DND-41 (cell line): ENCODE measurements around the gene FBN1.

Experiments
- ATAC-seq: fragments of 200-7000 bp; cut with Tn5 transposase; 3 replicates; pipeline ENCODE4 v1.9.1; 2021; ENCODE audit warnings: low read depth; ENCODE audit not compliant: insufficient read depth
- DNase-seq: peaks from one replicate; pipeline ENCODE4 v3.0.0-alpha.2; 2020
- H2AFZ ChIP-seq: 2 replicates; pipeline ENCODE4 v1.6.0; 2012; ENCODE audit warnings: low read depth, low read length
- H3K27ac ChIP-seq: 2 replicates; pipeline ENCODE4 v1.5.1; 2012; ENCODE audit warnings: low read length, inconsistent platforms
- H3K27me3 ChIP-seq: fragments of 200-600 bp; sonication (generic); 2 replicates; pipeline ENCODE4 v1.6.0; 2012; ENCODE audit warnings: low read length, mild to moderate bottlenecking, inconsistent platforms; ENCODE audit not compliant: insufficient read depth, poor library complexity
- H3K36me3 ChIP-seq: 2 replicates; pipeline ENCODE4 v1.5.1; 2012; ENCODE audit warnings: low read length, inconsistent platforms; ENCODE audit not compliant: insufficient read depth
- H3K4me1 ChIP-seq: 2 replicates; pipeline ENCODE4 v1.5.1; 2012; ENCODE audit warnings: mild to moderate bottlenecking, low read length; ENCODE audit not compliant: insufficient read depth
- H3K4me2 ChIP-seq: 2 replicates; pipeline ENCODE4 v1.6.0; 2012; ENCODE audit warnings: mild to moderate bottlenecking, moderate library complexity, low read length, inconsistent platforms; ENCODE audit not compliant: insufficient read depth
- H3K4me3 ChIP-seq, 2 experiments: fragments of 200-600 bp in 1 of 2; shearing (Covaris generic) in 1 of 2; 2 replicates each; pipeline ENCODE4 v1.5.1; 2012 to 2016; ENCODE audit warnings: inconsistent platforms in 2 of 2, low read length in 2 of 2, mild to moderate bottlenecking in 2 of 2, low read depth in 1 of 2, moderate library complexity in 1 of 2
- H3K79me2 ChIP-seq: 2 replicates; pipeline ENCODE4 v1.6.0; 2012; ENCODE audit warnings: low read length, inconsistent platforms; ENCODE audit not compliant: insufficient read depth
- H3K9ac ChIP-seq: 2 replicates; pipeline ENCODE4 v1.6.0; 2012; ENCODE audit warnings: low read depth, mild to moderate bottlenecking, inconsistent platforms, low read length, moderate library complexity
- H3K9me3 ChIP-seq: 2 replicates; pipeline ENCODE4 v1.5.1; 2012; ENCODE audit warnings: low read length, moderate library complexity, mild to moderate bottlenecking, inconsistent platforms; ENCODE audit not compliant: insufficient read depth, severe bottlenecking
- H4K20me1 ChIP-seq: 2 replicates; pipeline ENCODE4 v1.6.0; 2012; ENCODE audit warnings: low read length; ENCODE audit not compliant: insufficient read depth
- EZH2 ChIP-seq: IDR thresholded peaks from 3 replicates; pipeline ENCODE4 v1.6.1; 2012; ENCODE audit warnings: borderline replicate concordance, low read depth, mild to moderate bottlenecking, moderate library complexity, low read length, inconsistent platforms; ENCODE audit not compliant: severe bottlenecking
- TF ChIP-seq, protein P1 (sequence below): IDR thresholded peaks from 2 replicates; pipeline ENCODE4 v1.5.1; 2012; ENCODE audit warnings: borderline replicate concordance, low read length, moderate library complexity, mild to moderate bottlenecking; ENCODE audit not compliant: poor library complexity, severe bottlenecking; ENCODE audit errors: extremely low read depth

FBN1 gene

DNA sequence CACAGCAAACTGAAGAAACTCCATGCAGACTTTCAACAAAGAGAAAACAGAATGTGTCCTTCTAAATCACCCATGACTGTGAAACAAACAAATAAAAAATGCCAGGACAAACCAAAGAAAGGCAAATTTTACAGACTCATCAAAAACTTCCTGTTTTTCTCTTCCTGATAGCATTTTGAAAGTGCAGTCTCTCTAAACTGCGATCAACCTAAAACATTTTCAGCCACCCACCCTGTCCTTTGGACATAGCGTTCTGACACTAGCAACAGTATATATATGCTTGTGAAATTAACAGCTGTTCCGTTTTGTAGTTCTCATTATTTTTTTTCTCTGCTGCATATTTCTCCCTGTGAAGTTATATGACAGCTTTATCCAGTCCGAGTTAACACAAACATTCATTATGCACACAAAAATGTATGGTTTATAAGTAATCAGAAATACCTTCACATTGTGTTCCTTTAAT lies 151.7 kb downstream of the FBN1 start:
- H3K4me1 ChIP-seq: no peaks in the 10 kb centered on the region
- no peak overlapping the region for H3K4me2 ChIP-seq
- H3K9me3 ChIP-seq: no peaks in the 10 kb centered on the region
- DNase-seq: no peak
- no peak for TF ChIP-seq EZH2
- TF ChIP-seq, protein P1, sequence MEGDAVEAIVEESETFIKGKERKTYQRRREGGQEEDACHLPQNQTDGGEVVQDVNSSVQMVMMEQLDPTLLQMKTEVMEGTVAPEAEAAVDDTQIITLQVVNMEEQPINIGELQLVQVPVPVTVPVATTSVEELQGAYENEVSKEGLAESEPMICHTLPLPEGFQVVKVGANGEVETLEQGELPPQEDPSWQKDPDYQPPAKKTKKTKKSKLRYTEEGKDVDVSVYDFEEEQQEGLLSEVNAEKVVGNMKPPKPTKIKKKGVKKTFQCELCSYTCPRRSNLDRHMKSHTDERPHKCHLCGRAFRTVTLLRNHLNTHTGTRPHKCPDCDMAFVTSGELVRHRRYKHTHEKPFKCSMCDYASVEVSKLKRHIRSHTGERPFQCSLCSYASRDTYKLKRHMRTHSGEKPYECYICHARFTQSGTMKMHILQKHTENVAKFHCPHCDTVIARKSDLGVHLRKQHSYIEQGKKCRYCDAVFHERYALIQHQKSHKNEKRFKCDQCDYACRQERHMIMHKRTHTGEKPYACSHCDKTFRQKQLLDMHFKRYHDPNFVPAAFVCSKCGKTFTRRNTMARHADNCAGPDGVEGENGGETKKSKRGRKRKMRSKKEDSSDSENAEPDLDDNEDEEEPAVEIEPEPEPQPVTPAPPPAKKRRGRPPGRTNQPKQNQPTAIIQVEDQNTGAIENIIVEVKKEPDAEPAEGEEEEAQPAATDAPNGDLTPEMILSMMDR: no peak
- no peak overlapping the region for H3K4me3 ChIP-seq
- no peaks in the 10 kb centered on the region for H3K79me2 ChIP-seq
- H3K27me3 ChIP-seq: no peaks in the 10 kb centered on the region
- H3K27ac ChIP-seq: no peak overlapping the region
- no peak for ATAC-seq
- H3K9ac ChIP-seq: no peak overlapping the region
- H2AFZ ChIP-seq: no peak overlapping the region
- H4K20me1 ChIP-seq: no peaks in the 10 kb centered on the region
- H3K36me3 ChIP-seq: no peaks in the 10 kb centered on the region

DNA sequence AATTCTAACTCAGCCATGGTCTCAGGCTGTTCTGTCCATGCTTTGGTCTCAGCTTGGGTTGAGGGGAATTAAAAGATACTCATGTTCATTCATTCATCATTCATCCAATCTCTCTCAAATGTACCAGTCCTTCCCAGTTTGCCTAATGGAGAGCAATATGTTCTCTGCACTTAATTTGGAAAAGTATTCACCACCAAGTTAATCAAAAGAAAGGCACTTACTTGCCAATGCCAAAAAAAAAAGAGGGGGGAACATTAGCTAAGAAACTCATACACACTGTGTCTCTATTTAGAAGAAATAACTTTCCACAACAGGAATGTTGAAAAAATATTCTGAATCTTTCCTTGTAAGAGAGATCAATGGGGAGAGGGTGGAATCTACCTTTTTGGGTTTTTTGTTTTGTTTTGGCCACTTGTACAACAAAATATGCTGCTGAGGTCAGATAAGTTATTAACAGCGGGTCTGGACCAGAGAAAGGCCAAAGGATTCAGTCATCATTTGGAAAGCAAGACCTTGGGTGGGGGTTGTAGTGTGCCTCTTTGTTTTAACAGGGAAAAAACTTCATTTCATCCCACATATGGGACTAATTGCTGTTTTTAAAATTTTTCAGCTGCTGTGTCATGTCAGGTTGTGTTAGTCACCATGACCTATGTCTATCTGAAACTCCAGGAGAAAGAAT lies 152.3 kb downstream of the FBN1 start:
- DNase-seq (no peak), ATAC-seq (no peak)
- TF ChIP-seq, protein P1: no peak
- no peak for TF ChIP-seq EZH2
- Histone ChIP-seq H3K27me3 (no peaks in the 10 kb centered on the region), H3K36me3 (no peaks in the 10 kb centered on the region), H3K4me3 (no peak overlapping the region), H4K20me1 (no peaks in the 10 kb centered on the region), H3K9ac (no peak overlapping the region), H3K4me1 (no peaks in the 10 kb centered on the region), H3K4me2 (no peak overlapping the region), H2AFZ (no peak overlapping the region), H3K27ac (no peak overlapping the region), H3K79me2 (no peaks in the 10 kb centered on the region), H3K9me3 (no peaks in the 10 kb centered on the region)

DNA sequence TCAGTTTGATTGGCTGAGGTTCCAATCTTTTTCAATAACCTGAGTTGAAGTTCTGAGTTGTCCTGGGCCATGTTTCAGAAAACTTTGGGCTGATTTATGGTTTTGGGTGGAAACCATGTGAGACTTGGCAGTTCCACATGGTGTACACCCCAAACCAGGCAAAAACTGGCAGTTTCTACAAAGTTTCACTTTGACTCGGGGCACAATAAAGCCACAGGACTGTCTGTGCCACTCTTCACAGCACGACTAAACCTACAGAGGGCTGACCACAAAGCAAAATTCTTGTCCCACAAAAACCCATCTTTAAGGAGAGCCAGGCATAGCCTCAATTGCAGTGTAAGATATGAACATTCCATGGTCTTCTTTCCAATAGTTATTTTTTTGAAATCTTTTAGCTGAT lies 159.3 kb downstream of the FBN1 start:
- Histone ChIP-seq H3K36me3 (no peaks in the 10 kb centered on the region), H2AFZ (no peak overlapping the region), H3K4me1 (no peaks in the 10 kb centered on the region), H3K9me3 (no peaks in the 10 kb centered on the region), H4K20me1 (no peaks in the 10 kb centered on the region), H3K27me3 (no peaks in the 10 kb centered on the region), H3K79me2 (no peaks in the 10 kb centered on the region), H3K9ac (no peak overlapping the region), H3K27ac (no peak overlapping the region), H3K4me3 (no peak overlapping the region), H3K4me2 (no peak overlapping the region)
- TF ChIP-seq, protein P1: no peak
- TF ChIP-seq EZH2: no peak
- DNase-seq (no peak), ATAC-seq (no peak)
